ENCODE measurements around the gene BAHCC1. TPM values are rescaled to one million over a fixed set of nuclear protein-coding genes. Genes with fewer than 3 reads are reported as not detected.

The BAHCC1 gene
- polyA plus RNA-seq, 1 donor: 17.9 TPM

GRCh38 chr17:81479175-81480071, 84.2 kb downstream of the BAHCC1 start:
- no peak for DNase-seq

DNA sequence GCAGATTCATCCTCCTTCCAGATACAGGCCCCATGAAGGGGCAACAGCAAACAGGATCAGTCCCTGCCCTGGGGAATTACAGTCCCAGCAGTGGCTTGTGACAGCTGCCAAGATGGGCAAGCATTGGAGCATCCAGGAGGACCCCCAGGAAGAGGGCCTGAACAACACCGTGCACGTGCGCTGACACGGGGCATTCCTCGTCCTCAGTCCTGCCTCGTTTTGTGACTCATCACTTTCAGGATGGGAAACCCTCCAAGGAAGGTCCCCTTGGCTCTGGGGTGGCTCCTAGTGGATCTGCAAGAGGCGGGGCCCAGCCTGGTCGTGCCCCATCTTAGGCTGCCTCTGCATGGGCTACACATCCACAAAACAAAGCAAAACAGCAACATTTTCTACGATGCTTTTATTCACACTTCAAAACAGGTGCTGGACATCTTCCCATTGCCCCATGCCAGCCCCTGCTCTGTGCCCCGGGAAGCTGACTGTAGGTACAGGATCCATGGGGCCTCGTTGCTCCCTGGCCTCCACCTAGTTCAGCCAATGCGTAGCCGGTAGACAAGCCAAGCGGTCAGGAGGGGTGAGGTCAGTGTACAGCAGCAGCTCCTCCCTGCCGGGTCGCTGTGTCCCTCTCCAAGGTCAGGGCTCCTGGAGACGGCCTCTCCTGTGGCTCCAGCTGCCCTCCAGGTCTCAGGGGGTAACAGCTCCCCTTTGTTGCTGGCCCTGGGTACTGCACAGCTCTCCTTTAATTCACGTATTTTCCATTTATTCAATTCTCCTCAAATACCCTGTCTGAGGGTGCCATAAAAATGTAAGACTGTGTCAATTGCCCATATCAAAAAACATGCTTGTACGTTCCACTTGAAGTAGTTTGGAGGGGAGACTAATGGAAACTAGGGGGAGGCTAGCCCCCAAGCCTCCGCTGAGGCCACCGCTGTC, 85.1 kb downstream of the BAHCC1 start:
- no peak for DNase-seq

DNA sequence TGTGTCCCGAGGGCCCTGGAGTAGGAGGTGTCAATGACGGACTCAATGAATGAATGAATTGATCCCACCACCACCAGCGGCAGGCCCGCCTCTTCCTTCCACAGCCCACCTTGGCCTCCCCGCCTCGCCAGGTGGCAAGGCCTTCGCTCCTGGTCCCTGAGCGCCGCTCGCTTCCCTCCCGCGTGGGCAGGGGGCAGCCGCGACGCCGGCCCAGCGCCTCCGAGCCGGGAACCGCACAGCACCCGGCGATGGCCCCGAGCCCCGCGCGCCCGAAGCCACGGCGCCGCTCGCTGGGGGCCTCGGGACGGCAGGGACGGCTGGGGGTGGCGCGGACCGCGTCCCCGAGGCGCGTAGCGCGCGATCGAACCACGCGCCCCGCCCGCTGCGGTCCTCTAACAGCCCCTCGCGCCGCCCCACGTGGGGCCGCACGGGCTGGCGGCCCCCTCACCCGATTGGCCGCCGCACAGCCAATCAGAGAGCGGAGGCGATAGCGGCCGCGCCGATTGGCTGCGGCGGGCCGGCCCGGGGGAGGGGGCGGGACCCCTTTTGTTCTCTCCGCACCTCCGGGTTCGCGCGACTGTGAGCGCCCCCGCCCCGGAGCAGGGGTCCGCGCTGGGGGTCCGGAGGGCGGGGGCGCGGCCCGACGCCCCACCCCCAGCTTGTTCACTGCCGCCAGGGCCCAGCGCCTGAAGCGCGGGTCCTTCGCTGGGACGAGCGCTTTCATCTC, 86.0 kb downstream of the BAHCC1 start:
- DNase-seq: peak; percentile 79

- DNase-seq: no peak
Observed at GRCh38 chr17:81481815-81482505, 86.7 kb downstream of the BAHCC1 start.

- DNase-seq: no peak
Observed at GRCh38 chr17:81482673-81483072, 87.4 kb downstream of the BAHCC1 start.

- DNase-seq: no peak
Observed at GRCh38 chr17:81483085-81483861, 88.0 kb downstream of the BAHCC1 start.

- DNase-seq: no peak
Observed at GRCh38 chr17:81483862-81484194, 88.6 kb downstream of the BAHCC1 start.

DNA sequence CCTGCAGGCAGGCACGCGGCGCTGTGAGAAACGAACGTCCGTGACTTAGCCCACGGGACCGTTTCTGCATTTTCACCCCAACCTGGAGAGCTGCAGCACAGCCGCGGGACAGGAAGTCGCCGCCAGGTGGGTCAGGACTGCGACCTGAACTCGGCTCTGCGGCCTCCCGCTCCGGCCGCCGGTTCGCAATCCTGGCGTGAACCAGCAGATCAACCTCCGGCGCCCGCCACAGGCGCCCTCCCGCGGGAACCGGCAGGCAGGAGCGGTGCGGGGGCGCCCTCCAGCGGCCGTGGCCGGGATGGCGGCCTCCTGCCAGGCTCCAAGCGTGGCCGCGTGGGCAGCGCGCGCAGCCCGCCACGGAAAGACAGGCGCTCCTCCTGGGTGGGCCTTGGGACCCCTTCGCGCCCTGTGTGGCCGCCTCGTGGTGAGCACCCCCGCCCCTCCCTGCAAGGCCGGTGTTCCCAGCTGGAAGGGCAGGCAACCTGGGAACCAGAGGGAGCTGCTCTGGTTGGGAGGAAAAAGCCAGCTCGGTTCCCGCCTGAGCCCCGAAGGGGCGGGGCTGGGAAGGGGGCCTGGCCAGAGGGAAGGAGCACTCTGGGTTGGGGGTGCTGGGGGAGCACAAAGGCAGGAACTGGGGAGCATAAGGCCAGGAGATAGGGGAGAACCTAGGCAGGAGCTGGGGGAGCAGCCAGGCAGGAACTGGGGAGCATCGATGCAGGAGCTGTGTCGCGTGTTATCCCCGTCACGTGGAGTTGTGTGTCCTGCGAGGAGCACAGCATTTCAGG, 89.1 kb downstream of the BAHCC1 start:
- DNase-seq: peak; percentile 82

- no peak for DNase-seq
Observed at GRCh38 chr17:81486199-81486810, 91.0 kb downstream of the BAHCC1 start.

DNA sequence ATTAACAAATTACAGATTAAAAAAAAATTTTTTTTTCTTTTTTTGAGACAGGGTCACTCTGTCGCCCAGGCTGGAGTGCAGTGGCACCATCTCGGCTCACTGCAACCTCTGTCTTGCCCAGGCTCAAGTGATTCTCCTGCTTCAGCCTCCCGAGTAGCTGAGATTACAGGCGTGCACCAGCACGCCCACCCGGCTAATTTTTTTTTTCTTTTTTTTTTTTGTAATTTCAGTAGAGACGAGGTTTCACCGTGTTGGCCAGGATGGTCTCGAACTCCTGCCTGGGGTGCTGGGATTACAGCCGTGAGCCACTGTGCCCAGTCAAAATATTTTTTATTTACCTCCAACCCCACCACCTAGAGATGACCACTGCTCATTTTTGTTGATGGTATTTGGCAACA, 91.8 kb downstream of the BAHCC1 start:
- no peak for DNase-seq

- DNase-seq: peak; percentile 76
Observed at GRCh38 chr17:81487487-81488275, 92.4 kb downstream of the BAHCC1 start.

DNA sequence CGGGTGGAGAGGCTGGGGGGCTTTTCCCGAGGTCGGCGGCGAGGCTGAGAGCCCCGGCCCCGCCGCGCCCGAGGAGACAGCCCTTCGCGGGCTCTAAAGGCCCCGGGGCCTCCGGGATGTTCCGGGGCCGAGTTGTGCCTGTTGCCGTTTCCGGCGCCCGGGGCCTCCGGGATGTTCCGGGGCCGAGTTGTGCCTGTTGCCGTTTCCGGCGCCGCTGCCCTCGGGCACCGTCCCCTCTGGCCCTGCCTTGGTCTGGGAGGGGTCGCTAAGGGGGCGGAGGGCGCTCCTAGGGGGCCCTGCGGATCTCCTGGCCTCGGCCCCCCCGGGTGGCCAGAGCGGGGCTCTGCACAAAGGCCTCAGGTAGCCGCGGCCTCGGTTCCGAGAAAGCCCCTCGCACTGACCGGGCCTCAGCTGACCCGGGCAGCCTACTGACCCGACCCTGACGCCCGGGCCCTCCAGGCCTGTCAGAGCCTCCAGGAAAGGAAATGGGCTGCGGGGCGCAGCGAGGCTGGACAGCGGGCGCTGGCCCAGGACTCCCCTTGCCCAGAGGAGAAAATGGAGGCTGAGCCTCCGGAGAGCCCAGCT, 93.1 kb downstream of the BAHCC1 start:
- DNase-seq: no peak

DNA sequence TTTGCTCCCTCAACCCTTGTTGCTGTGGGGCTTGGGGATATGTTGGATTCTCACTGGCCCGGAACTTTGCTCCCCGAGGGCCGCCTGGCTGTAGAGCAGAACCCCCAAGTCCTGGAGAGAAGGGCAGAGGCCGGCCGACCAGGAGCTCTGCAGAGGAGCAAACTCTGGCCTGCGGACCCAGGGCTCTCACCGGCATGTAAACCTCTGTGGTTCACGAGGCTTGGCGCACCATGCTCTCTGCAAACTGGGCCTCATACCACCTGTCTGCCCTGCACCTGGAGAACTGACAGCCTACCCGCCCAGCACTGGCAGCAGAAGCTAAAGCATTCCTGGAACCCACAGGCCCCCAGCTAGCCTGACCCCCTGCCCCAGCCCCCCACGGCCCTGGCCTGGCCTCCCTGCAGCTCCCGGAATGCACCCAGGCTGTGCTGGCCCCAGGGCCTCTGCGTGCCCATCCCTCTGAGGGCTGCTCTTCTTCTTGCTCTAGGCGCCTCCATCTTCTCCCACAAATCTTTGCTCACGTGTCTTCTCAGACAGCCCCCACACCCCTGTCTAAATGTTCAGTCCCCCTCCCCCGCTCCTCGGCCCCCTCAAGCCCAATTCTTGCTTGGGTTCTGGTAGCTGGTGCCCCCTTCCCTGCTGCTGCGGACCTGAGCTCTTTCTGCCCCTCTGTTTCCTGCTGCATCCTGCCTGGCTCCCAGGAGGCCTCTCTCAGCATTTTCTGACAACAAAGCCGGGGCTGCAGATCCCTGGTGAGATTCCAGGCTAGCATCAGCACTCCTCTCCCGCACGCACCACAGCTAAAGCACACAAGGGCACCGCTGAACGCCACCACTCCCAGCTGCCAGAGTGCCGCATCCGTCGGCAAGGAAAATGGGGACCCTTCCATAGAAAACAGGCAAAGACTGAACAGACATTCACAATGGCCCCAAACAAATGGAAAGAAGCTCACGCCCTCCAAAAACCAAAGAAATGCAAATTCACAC, 94.0 kb downstream of the BAHCC1 start:
- DNase-seq: no peak

DNA sequence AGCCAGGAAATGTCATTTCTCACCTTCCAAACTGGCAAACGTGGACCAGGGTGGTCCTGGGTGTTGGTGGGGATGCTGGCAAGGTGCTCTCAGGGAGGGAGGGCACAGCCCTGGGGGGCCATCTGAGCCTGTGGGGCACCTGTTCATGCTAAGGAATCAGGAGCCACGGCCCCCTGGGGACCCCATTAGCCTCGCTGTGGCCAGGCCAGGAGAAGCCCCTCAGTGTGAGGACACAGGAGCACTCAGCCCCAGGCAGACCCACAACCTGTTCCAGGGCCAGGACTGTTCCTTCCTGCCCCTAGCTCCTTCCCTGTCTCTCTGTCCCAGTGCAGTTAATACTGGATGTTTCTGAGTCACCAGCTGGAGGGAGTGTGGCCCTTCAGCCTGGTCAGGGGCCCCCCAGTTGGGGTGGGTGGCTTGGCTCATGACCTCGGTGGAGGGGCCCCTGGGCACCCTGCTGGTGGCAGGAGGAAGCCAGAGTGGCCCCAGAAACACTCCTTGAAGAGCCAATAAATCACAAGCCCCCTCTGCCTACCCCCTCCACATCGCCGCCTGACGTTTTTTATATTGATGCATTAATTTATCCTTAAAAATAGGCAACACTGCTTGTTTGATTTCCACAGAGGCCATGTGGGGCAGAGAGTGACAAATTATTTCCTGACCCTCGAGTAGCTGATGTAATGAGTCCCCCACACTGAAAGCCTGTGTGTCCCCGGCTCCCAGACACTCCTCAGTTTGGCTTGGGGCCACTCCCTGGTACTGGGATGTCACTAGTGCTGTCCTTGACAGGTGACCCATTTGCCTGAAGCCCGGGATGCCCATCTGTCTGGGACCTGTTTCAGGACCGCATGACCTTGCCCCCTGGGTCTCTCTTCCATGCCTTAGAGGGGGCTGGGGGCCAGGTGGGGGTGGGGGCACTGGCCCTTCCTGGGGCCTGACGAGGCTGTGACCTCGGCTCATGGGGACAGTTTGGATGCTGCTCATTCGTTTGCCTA, 95.0 kb downstream of the BAHCC1 start:
- no peak for DNase-seq

GRCh38 chr17:81491181-81491581, 95.9 kb downstream of the BAHCC1 start:
- no peak for DNase-seq

- DNase-seq: no peak
Observed at GRCh38 chr17:81491761-81492160, 96.5 kb downstream of the BAHCC1 start.

Data from left kidney (tissue), 2 donors.